HCT116 (cell line): ENCODE results near the gene CHAF1A. TPM values are rescaled to one million over a fixed set of nuclear protein-coding genes. Genes with fewer than 3 reads are reported as not detected.

Experiments
- ATAC-seq: fragments of 200-7000 bp; cut with Tn5 transposase; 2 replicates; pipeline ENCODE4 v1.9.1; 2020; ENCODE audit warnings: mild to moderate bottlenecking, moderate library complexity
- BruUV-seq: library from RNA; stranded (reverse); fragments of 400-500 nt; replicated peaks from 2 replicates; lab custom pipeline; 2021; lab: Mats Ljungman, UMichigan
- CTCF ChIA-PET: fragments of 300-600 bp; sonication (Branson Sonifier 250); formaldehyde crosslinking; loops from one replicate; lab custom pipeline; 2021; ENCODE audit warnings: antibody characterized with exemption; lab: Charles Lee
- POLR2A ChIA-PET: fragments of 300-600, 350-600 bp; sonication (Branson Sonifier 250); formaldehyde crosslinking; loops from one replicate; lab custom pipeline; 2021; ENCODE audit warnings: antibody characterized with exemption; lab: Charles Lee
- RAD21 ChIA-PET, 2 experiments: fragments of 300-600 bp; sonication (Branson Sonifier 250); formaldehyde crosslinking; loops; one replicate each; lab custom pipeline; 2023; ENCODE audit warnings: low total read pairs in 2 of 2; ENCODE audit not compliant: uncharacterized antibody in 2 of 2, unreplicated experiment in 2 of 2, low non-redundant PET in 1 of 2; lab: Charles Lee
- DNase-seq: peaks from one replicate; pipeline ENCODE4 v3.0.0-alpha.2; 2010; ENCODE audit warnings: low read depth, low spot score
- H2AFZ ChIP-seq: fragments of 200-600 bp; shearing (Covaris generic), sonication (generic); 2 replicates; pipeline ENCODE4 v1.6.1; 2017; ENCODE audit warnings: low read depth, mixed run types, mixed read lengths, antibody characterized with exemption, low read length; ENCODE audit not compliant: poor library complexity, severe bottlenecking
- H3K27ac ChIP-seq: 2 replicates; pipeline ENCODE4 v1.5.1; 2012; ENCODE audit warnings: low read depth, low read length
- H3K27me3 ChIP-seq: fragments of 200-600 bp; sonication (generic); 2 replicates; pipeline ENCODE4 v1.6.1; 2016; ENCODE audit warnings: mixed run types, low read length, mixed read lengths; ENCODE audit not compliant: insufficient read depth
- H3K36me3 ChIP-seq, 2 experiments: fragments of 200-500 bp in 1 of 2; fragments of 200-600 bp in 1 of 2; sonication (Bioruptor generic) in 1 of 2; sonication (generic) in 1 of 2; 2 replicates each; pipeline versions ENCODE4 v1.5.1 to v1.6.1; 2014 to 2016; ENCODE audit warnings: low read length in 2 of 2, inconsistent platforms in 1 of 2, mixed read lengths in 1 of 2, mixed run types in 1 of 2; ENCODE audit not compliant: insufficient read depth in 2 of 2, control insufficient read depth in 1 of 2
- H3K4me1 ChIP-seq, 2 experiments: fragments of 200-600 bp in 1 of 2; sonication (generic) in 1 of 2; 2 replicates each; pipeline versions ENCODE4 v1.5.1 to v1.6.1; 2012 to 2017; ENCODE audit warnings: low read length in 2 of 2, inconsistent platforms in 1 of 2, mild to moderate bottlenecking in 1 of 2, mixed read lengths in 1 of 2, mixed run types in 1 of 2, moderate library complexity in 1 of 2; ENCODE audit not compliant: insufficient read depth in 2 of 2, control insufficient read depth in 1 of 2
- H3K4me2 ChIP-seq: fragments of 200-600 bp; sonication (generic); 2 replicates; pipeline ENCODE4 v1.6.1; 2017; ENCODE audit warnings: mixed run types, low read length, mixed read lengths
- H3K4me3 ChIP-seq, 2 experiments: fragments of 200-600 bp in 1 of 2; sonication (generic) in 1 of 2; replicated peaks in 1 of 2; 2 replicates each; pipeline ENCODE4 v1.5.1; 2011 to 2016; ENCODE audit warnings: low read length in 2 of 2, control low read depth in 1 of 2, low read depth in 1 of 2, mild to moderate bottlenecking in 1 of 2, mixed read lengths in 1 of 2, mixed run types in 1 of 2
- H3K79me2 ChIP-seq: fragments of 200-600 bp; sonication (generic); 2 replicates; pipeline ENCODE4 v1.6.1; 2017; ENCODE audit warnings: mild to moderate bottlenecking, mixed run types, low read length, moderate library complexity, mixed read lengths; ENCODE audit not compliant: insufficient read depth
- H3K9ac ChIP-seq: fragments of 200-600 bp; sonication (generic); 2 replicates; pipeline ENCODE4 v1.6.1; 2016; ENCODE audit warnings: low read length, mixed read lengths
- H3K9me2 ChIP-seq: fragments of 200-600 bp; sonication (generic), shearing (Covaris generic); 2 replicates; pipeline ENCODE4 v1.6.1; 2017; ENCODE audit warnings: mixed run types, mild to moderate bottlenecking, moderate library complexity; ENCODE audit not compliant: insufficient read depth
- H3K9me3 ChIP-seq, 2 experiments: fragments of 200-500 bp in 1 of 2; fragments of 200-600 bp in 1 of 2; sonication (Bioruptor generic) in 1 of 2; sonication (generic) in 1 of 2; 2 replicates each; pipeline ENCODE4 v1.6.1; 2014 to 2017; ENCODE audit warnings: low read length in 2 of 2, mixed read lengths in 2 of 2, inconsistent platforms in 1 of 2, low read depth in 1 of 2, mild to moderate bottlenecking in 1 of 2, mixed run types in 1 of 2, moderate library complexity in 1 of 2; ENCODE audit not compliant: control insufficient read depth in 1 of 2, insufficient read depth in 1 of 2
- H4K20me1 ChIP-seq: fragments of 200-600 bp; sonication (generic), shearing (Covaris generic); 2 replicates; pipeline ENCODE4 v1.6.1; 2017; ENCODE audit warnings: mixed run types, mild to moderate bottlenecking, moderate library complexity; ENCODE audit not compliant: insufficient read depth
- CEBPB ChIP-seq: IDR thresholded peaks from 2 replicates; pipeline ENCODE4 v1.6.1; 2012; ENCODE audit warnings: low read depth
- EGR1 ChIP-seq: IDR thresholded peaks from 2 replicates; pipeline ENCODE4 v1.6.1; 2012; ENCODE audit warnings: low read depth
- ELF1 ChIP-seq: IDR thresholded peaks from 2 replicates; pipeline ENCODE4 v1.6.1; 2012; ENCODE audit warnings: low read depth, borderline replicate concordance
- EZH2 ChIP-seq: fragments of 200-600 bp; sonication (generic); IDR thresholded peaks from 2 replicates; pipeline ENCODE4 v1.6.1; 2017; ENCODE audit warnings: antibody characterized with exemption, mixed run types
- EZH2phosphoT487 ChIP-seq: fragments of 200-600 bp; IDR thresholded peaks from 2 replicates; pipeline ENCODE4 v1.6.1; 2018; ENCODE audit warnings: antibody characterized with exemption, borderline replicate concordance
- FOSL1 ChIP-seq: IDR thresholded peaks from 2 replicates; pipeline ENCODE4 v1.6.1; 2012; ENCODE audit warnings: low read depth
- JUND ChIP-seq: IDR thresholded peaks from 2 replicates; pipeline ENCODE4 v1.6.1; 2012
- POLR2A ChIP-seq: IDR thresholded peaks from 2 replicates; pipeline ENCODE4 v1.7.0; 2011; ENCODE audit warnings: borderline replicate concordance; ENCODE audit not compliant: insufficient read depth, insufficient read length; ENCODE audit errors: extremely low read depth
- POLR2AphosphoS5 ChIP-seq: IDR thresholded peaks from 2 replicates; pipeline ENCODE4 v1.6.1; 2011; ENCODE audit warnings: mild to moderate bottlenecking, low read depth, low read length, moderate library complexity
- SIN3A ChIP-seq: IDR thresholded peaks from 2 replicates; pipeline ENCODE4 v1.6.1; 2012; ENCODE audit warnings: low read depth
- SP1 ChIP-seq: IDR thresholded peaks from 2 replicates; pipeline ENCODE4 v1.6.1; 2012; ENCODE audit warnings: low read depth
- SRF ChIP-seq: IDR thresholded peaks from 2 replicates; pipeline ENCODE4 v1.6.1; 2012; ENCODE audit warnings: low read depth
- TCF7L2 ChIP-seq: IDR thresholded peaks from 2 replicates; pipeline ENCODE4 v1.7.0; 2011; ENCODE audit warnings: borderline replicate concordance, inconsistent platforms; ENCODE audit not compliant: insufficient read depth, insufficient read length; ENCODE audit errors: extremely low read depth
- YY1 ChIP-seq: IDR thresholded peaks from 2 replicates; pipeline ENCODE4 v1.6.1; 2011; ENCODE audit warnings: low read length, low read depth, moderate library complexity, mild to moderate bottlenecking; ENCODE audit not compliant: insufficient replicate concordance; ENCODE audit errors: extremely low read depth
- ZFX ChIP-seq: fragments of 450-650 bp; IDR thresholded peaks from 2 replicates; pipeline ENCODE4 v1.6.1; 2017
- ZNF274 ChIP-seq: fragments of 200-500 bp; sonication (Bioruptor generic); IDR thresholded peaks from 2 replicates; pipeline ENCODE4 v1.6.1; 2014; ENCODE audit warnings: mild to moderate bottlenecking, low read depth, low read length, inconsistent platforms
- intact Hi-C: fragments of 100-400 bp; cut with micrococcal nuclease; formaldehyde crosslinking; loops from 2 replicates; pipeline ENCODE4 v1.10.0; 2022
- total RNA-seq: library from RNA; stranded (reverse); gene quantifications from one replicate; pipeline ENCODE4 v1.2.1, GENCODE V29; 2021; ENCODE audit not compliant: unreplicated experiment
- TF ChIP-seq, protein P1 (sequence below): IDR thresholded peaks from 2 replicates; pipeline ENCODE4 v1.6.1; 2012
- TF ChIP-seq, protein P2 (sequence below), 3 experiments: fragments of 200-600 bp in 1 of 3; sonication (generic) in 1 of 3; IDR thresholded peaks in 2 of 3; conservative IDR thresholded peaks in 1 of 3; 2 replicates each; pipeline ENCODE4 v1.5.1; 2012 to 2017; ENCODE audit warnings: low read depth in 2 of 3, low read length in 2 of 3, antibody characterized with exemption in 1 of 3, borderline replicate concordance in 1 of 3, control low read depth in 1 of 3, mild to moderate bottlenecking in 1 of 3, mixed read lengths in 1 of 3, mixed run types in 1 of 3, moderate library complexity in 1 of 3; ENCODE audit not compliant: insufficient read depth in 1 of 3
- TF ChIP-seq, protein P3 (sequence below): IDR thresholded peaks from 2 replicates; pipeline ENCODE4 v1.6.1; 2012
- TF ChIP-seq, protein P4 (sequence below): IDR thresholded peaks from 2 replicates; pipeline ENCODE4 v1.6.1; 2011; ENCODE audit warnings: mild to moderate bottlenecking, low read length, moderate library complexity; ENCODE audit not compliant: insufficient replicate concordance; ENCODE audit errors: extremely low read depth

Gene CHAF1A
- total RNA-seq, 1 experiment from 2014 or later = 69.9 TPM

GRCh38 chr19:4436231-4436630 is 33.8 kb downstream of the CHAF1A start:
- CTCF ChIA-PET = no interaction called here
- Histone ChIP-seq H3K36me3 (peaks cover 36 to 55% of the 10 kb centered on the region in 2 experiments; a peak in 3 of 4 replicates), H3K9me3 (no peaks in the 10 kb centered on the region), H4K20me1 (no peaks in the 10 kb centered on the region), H3K9me2 (no peaks in the 10 kb centered on the region), H3K9ac (no peak overlapping the region), H3K4me2 (no peak overlapping the region), H3K27ac (no peak overlapping the region), H3K4me3 (no peak overlapping the region), H3K4me1 (no peaks in the 10 kb centered on the region), H3K27me3 (no peaks in the 10 kb centered on the region), H3K79me2 (peaks cover 38% of the 10 kb centered on the region), H2AFZ (no peak overlapping the region)
- intact Hi-C loops = no loop called here
- RAD21 ChIA-PET = no interaction called here
- POLR2A ChIA-PET = no interaction called here
- ATAC-seq (peak; percentile 24; the same call in 1 of the 2 replicates), DNase-seq (no peak)
- BruUV-seq = no TSS peak
- TF ChIP-seq CEBPB (no peak), SP1 (no peak), TCF7L2 (no peak), ZFX (no peak), JUND (no peak), FOSL1 (no peak), YY1 (no peak), ELF1 (no peak), ZNF274 (no peak), SIN3A (no peak), EZH2phosphoT487 (no peak), EZH2 (no peak), POLR2A (no peak), EGR1 (no peak), SRF (no peak), POLR2AphosphoS5 (no peak)
- TF ChIP-seq, protein P1, sequence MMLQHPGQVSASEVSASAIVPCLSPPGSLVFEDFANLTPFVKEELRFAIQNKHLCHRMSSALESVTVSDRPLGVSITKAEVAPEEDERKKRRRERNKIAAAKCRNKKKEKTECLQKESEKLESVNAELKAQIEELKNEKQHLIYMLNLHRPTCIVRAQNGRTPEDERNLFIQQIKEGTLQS = no peak
- TF ChIP-seq, protein P2, sequence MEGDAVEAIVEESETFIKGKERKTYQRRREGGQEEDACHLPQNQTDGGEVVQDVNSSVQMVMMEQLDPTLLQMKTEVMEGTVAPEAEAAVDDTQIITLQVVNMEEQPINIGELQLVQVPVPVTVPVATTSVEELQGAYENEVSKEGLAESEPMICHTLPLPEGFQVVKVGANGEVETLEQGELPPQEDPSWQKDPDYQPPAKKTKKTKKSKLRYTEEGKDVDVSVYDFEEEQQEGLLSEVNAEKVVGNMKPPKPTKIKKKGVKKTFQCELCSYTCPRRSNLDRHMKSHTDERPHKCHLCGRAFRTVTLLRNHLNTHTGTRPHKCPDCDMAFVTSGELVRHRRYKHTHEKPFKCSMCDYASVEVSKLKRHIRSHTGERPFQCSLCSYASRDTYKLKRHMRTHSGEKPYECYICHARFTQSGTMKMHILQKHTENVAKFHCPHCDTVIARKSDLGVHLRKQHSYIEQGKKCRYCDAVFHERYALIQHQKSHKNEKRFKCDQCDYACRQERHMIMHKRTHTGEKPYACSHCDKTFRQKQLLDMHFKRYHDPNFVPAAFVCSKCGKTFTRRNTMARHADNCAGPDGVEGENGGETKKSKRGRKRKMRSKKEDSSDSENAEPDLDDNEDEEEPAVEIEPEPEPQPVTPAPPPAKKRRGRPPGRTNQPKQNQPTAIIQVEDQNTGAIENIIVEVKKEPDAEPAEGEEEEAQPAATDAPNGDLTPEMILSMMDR (IDR thresholded peaks at IDR 0.05 in 2 of 3, conservative IDR thresholded peaks at IDR 0.05 in 1 of 3; ENCODE audit: borderline replicate concordance in 1 of 3, insufficient read depth in 1 of 3, low read depth in 2 of 3, low read length in 2 of 3) = no peak
- TF ChIP-seq, protein P3, sequence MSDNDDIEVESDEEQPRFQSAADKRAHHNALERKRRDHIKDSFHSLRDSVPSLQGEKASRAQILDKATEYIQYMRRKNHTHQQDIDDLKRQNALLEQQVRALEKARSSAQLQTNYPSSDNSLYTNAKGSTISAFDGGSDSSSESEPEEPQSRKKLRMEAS = no peak
- TF ChIP-seq, protein P4, sequence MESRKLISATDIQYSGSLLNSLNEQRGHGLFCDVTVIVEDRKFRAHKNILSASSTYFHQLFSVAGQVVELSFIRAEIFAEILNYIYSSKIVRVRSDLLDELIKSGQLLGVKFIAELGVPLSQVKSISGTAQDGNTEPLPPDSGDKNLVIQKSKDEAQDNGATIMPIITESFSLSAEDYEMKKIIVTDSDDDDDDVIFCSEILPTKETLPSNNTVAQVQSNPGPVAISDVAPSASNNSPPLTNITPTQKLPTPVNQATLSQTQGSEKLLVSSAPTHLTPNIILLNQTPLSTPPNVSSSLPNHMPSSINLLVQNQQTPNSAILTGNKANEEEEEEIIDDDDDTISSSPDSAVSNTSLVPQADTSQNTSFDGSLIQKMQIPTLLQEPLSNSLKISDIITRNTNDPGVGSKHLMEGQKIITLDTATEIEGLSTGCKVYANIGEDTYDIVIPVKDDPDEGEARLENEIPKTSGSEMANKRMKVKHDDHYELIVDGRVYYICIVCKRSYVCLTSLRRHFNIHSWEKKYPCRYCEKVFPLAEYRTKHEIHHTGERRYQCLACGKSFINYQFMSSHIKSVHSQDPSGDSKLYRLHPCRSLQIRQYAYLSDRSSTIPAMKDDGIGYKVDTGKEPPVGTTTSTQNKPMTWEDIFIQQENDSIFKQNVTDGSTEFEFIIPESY = no peak
